AG20443 (cell line): Measurements from ENCODE around the gene POMT1.

Source experiments
- DNase-seq: peaks from one replicate; pipeline ENCODE4 v3.0.0; 2012; ENCODE audit warnings: low spot score, mixed read lengths

Gene POMT1

DNA sequence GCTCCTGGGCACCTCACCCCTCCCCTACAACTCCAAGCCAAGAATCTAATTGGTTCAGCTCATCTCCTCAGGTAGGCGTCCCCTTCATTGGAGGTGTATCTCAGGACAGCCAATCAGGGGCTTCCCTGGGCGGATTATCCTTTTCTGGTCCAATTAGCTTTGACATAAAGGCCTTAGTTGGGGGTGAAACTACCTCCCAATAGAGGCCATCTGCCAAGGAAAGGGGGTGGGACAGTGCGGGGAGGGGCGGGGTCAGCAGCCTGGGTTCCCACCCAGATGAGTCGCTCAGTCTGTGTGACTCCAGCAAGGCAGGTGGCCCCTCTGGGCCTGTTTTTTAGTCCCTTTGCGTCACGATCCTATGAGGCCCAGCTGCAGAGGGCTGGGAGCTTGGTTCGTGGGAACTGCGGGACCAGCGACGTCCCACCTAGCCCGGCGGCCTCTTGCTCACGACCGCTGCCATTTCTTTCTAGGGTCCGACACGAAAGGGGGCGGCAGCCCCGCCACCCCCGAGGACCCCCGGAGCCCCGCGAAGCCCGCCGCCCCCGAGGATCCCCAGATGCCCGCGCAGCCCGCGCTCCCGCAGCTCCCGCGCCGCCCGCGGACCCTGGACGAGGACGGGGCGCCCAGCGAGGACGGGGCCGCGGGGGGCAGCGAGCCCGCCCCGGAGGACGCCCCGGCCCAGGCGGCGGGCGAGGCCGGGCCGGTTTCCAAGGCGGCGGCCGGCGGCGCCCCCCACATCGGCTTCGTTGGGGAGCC is 51.5 kb downstream of the POMT1 start:
- DNase-seq, result peak; percentile 8

DNA sequence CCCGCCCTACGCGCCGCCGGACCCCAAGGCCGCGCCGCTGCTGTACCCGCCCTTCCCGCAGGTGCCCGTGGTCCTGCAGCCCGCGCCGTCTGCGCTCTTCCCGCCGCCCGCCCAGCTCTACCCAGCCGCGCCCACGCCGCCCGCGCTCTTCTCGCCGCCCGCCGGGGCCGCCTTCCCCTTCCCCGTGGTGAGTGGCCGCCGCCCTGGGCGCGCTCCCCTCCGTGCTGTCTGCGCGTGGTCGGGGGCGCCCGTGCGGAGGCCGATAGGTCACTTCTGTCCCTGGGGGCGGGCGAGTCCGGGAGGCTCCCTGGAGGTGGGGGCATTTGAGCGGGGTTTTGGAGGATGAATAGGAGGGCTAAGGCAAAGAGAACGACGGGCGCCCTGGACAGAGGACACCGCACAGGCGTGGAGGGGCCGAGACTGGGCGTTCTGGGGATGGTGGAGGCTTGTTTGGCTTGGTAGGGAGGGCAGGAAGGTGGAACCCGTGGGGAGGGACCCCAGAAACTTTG is 52.2 kb downstream of the POMT1 start:
- peak; percentile 18 for DNase-seq

DNA sequence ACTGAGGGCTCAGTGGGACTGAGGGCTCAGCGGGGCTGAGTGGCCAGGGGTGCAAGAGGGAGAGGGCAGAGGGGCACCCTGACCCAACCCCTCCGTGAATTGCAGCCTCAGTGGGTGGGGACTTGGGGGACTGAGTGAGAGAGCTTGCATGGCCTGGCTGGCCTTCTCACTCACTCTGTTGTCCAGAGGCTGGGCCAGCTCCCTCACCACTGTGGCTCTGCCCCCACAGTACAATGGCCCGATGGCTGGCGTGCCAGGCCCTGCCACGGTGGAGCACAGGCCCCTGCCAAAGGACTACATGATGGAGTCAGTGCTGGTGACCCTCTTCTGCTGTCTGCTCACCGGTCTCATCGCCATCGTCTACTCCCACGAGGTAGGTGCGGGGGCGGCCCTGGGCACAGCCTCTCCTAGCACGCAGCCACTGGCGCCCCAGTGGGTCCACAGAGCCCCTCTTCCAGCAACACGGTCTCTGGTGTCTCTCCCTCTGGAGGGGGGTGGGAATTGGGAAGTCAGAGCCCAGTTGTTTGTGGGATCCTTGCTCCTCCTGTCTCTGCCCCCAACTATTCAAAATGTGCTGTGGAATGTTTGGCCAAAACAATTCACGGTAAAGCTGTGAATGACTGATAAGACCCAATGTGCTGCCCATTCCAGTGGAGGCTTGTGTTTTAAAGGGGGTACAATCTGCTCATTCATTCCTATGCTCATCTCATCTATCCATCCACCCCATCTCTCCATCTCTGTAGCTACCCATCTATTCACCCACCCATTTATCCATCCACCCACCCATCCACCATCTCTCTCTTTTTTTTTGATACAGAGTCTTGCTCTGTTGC is 53.3 kb downstream of the POMT1 start:
- DNase-seq, result peak; percentile 6

DNA sequence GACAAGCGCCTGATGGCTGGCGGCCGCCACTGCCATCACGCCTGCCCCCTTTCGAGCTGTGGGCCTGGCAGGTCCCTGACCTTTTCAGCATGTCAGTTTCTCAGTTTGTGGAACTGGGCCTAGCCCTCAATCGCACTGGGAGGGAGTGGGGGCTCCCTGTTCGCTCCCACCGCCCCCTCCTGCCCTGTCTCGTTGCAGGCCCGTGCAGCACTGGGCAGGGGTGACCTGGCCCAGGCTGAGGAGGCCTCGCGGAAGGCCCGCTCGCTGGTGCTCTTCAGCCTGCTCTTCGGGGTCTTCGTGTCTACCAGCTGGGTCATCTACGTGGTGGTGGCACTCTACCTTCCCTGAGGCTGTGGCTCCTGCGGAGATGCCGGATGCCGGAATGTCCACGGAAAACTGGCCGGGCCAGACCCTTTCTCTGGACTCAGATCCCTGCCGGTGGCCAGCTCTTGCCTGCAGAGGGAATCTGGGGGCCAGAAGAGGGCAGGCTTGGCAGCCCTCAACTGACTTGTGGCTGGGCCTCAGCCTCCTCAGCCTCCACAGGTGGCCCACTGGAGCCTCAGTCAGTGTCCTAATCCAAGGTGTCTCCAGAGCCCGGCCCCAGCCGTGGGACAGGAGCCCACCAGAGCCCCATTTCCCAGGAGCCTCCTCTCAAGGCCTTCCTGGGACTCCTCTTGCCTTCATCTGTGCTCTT is 55.3 kb downstream of the POMT1 start:
- DNase-seq, result no peak

DNA sequence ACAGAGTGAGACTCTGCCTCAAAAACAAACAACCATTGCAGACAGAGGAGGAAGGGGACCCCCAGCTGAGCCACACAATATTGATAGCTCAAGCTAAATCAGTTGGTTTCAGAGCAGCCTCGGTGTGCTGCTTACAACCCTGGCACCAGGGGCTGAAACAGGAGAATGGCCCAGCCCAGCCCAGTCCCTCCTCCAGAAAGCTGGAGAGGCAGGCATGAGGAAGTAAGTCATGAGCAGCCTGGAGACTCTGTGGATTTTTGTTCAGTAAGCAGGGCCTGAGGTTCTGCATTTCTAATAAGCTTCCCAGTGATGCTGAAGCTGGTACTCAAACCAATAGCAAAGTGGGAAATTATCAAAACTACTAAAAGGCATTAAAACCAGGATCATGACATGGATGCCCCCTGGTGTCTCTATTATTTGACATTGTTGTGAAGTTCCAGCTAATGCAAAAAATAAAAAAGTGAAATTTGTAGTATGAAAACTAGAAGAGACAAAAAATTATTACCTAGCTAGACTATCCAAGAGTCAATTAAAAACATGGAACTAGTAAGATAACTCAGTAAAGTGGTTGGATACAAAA is 56.8 kb downstream of the POMT1 start:
- DNase-seq, result no peak

DNA sequence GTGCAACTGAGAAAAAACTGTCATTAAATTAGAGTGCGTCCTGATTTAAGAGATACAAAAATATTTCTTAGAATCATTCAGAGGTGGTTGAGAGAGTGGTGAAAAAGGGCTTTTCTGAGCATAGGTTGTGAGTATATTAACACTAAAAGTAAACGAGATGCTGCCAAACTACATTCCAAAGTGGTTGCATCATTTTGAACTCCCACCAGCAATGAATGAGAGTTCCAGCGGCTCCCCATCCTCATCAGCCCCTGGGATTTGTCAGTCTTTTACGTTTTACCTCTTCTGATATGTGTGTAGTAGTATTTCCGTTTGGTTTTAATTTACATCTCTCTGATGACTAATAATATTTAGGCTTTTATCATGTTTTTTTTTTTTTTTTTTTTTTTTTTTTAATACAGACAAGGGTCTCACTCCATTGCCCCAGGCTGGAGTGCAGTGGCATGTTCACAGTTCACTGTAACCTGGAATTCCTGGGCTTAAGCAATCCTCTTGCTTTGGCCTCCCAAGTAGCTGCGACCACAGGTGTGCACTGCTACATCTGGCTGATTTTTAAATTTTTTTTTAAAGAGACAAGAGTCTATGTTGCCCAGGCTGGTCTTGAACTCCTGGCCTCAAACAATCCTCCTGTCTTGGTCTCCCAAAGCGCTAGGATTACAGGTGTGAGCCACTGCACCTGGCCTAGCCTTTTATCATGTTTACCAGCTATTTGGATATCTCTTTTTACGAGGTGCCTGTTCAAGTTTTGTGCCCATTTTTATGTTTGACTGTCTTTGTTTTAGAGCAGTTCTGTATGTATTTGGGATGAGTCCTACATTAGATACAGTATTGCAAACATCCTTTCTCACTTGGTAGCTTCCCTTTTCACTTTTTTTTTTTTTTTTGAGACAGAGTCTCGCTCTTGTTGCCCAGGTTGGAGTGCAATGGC is 59.6 kb downstream of the POMT1 start:
- no peak for DNase-seq

DNA sequence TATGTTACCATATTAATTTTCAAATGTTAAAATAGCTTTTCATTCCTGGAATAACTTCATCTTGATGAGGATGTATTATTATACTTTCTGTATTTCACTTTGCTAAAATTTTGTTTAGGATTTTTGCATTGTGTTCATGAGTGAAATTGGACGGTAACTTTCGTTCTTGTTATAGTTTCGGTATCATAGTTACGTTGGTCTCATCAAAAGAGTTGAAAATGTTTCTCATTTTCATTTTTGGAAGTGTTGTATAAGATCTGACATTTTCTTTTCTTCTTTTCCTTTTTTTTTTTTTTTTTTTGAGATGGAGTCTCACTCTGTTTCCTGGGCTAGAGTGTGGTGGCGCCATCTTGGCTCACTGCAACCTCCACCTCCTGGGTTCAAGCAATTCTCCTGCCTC is 62.7 kb downstream of the POMT1 start:
- no peak for DNase-seq

DNA sequence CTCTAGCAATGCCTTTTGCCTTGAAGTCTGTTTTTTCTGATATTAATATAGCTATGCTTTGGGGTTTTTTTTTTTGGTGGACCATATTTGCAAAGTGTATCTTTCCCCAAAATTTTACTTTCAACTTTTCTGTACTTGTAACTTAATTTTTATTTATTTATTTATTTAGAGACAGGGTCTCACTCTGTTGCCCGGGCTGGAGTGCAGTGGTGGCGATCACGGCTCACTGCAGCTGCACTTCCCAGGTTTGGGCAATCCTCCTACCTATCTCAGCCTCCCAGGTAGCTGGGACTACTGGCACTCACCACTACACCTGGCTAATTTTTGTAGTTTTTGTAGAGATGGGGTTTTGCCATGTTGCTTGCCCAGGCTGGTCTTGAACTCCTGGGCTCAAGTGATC is 63.4 kb downstream of the POMT1 start:
- no peak for DNase-seq

GRCh38 chr9:131567910-131568309 is 65.2 kb downstream of the POMT1 start:
- DNase-seq, result no peak
